ENCODE measurements around the gene MRPS22. TPM values are rescaled to one million over a fixed set of nuclear protein-coding genes. Genes with fewer than 3 reads are reported as not detected.

Gene MRPS22
- total and polyA plus RNA-seq, 2 of the 13 experiments (the other 11 are each of a cell fraction or from before 2014, with no cell fraction given): 52.7 to 113 TPM

DNA sequence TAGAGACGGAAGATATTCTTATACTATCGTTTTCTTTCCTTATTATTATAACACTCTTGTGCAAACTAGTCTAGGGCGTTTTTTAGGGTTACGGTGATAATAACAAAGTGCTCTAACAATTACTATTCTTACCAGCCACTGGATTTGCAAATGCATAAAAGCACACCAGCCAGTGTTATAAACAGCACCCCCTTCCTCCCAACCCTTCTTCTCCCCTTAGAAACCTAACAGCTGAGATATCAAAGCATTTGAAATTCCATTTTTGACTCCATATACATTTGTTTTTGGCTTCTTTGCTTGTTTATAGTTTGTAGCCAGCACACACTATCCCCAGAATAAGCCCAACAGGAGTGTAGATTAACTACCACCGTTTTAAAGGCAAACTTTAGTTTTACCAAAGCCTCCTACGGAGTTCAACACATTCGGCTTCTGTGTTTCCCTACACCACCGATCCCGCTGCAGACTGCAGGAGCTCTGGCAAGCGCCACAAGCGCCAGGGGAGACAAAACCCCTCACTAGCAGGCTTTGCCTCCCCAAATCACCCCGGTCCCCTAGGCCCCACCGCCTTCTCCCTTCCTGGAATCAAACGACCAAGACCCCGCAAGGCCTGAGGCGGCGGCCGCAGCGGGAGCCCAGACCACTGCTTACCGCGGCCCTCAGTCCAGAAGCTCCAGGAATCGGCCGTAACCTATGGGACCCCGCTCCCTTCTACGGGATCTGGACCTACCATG, 45.2 kb downstream of the MRPS22 start (continued):
- TF ChIP-seq, protein P1, sequence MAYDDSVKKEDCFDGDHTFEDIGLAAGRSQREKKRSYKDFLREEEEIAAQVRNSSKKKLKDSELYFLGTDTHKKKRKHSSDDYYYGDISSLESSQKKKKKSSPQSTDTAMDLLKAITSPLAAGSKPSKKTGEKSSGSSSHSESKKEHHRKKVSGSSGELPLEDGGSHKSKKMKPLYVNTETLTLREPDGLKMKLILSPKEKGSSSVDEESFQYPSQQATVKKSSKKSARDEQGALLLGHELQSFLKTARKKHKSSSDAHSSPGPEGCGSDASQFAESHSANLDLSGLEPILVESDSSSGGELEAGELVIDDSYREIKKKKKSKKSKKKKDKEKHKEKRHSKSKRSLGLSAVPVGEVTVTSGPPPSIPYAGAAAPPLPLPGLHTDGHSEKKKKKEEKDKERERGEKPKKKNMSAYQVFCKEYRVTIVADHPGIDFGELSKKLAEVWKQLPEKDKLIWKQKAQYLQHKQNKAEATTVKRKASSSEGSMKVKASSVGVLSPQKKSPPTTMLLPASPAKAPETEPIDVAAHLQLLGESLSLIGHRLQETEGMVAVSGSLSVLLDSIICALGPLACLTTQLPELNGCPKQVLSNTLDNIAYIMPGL (CRISPR knock-in tag; IDR thresholded peaks at IDR 0.05; ENCODE audit: borderline replicate concordance in 1 of 2, low read depth in 1 of 2): 0 out of 4 replicates have a peak, but pooled peaks of 1 of the 2 experiments have one; percentile 65
- TF ChIP-seq, protein P2, sequence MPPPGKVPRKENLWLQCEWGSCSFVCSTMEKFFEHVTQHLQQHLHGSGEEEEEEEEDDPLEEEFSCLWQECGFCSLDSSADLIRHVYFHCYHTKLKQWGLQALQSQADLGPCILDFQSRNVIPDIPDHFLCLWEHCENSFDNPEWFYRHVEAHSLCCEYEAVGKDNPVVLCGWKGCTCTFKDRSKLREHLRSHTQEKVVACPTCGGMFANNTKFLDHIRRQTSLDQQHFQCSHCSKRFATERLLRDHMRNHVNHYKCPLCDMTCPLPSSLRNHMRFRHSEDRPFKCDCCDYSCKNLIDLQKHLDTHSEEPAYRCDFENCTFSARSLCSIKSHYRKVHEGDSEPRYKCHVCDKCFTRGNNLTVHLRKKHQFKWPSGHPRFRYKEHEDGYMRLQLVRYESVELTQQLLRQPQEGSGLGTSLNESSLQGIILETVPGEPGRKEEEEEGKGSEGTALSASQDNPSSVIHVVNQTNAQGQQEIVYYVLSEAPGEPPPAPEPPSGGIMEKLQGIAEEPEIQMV (CRISPR knock-in tag; IDR thresholded peaks at IDR 0.05; ENCODE audit: low read depth): no peak
- TF ChIP-seq TARDBP (CRISPR knock-in tag; IDR thresholded peaks at IDR 0.05) (no peak), ZSCAN31 (CRISPR knock-in tag; IDR thresholded peaks at IDR 0.05; ENCODE audit: low read depth) (no peak), ZNF274 (CRISPR knock-in tag; IDR thresholded peaks at IDR 0.05) (no peak), ZNF496 (CRISPR knock-in tag; IDR thresholded peaks at IDR 0.05; ENCODE audit: insufficient replicate concordance) (no peak), ZNF891 (CRISPR knock-in tag; IDR thresholded peaks at IDR 0.05) (peak; percentile 91; the same call in 1 of the 2 replicates), ZNF468 (CRISPR knock-in tag; IDR thresholded peaks at IDR 0.05) (0 out of 2 replicates have a peak, but pooled peaks have one; percentile 27), ZNF232 (CRISPR knock-in tag; IDR thresholded peaks at IDR 0.05; ENCODE audit: borderline replicate concordance) (0 out of 2 replicates have a peak, but pooled peaks have one; percentile 21), ZNF225 (CRISPR knock-in tag; IDR thresholded peaks at IDR 0.05) (0 out of 2 replicates have a peak, but pooled peaks have one; percentile 15), ZNF775 (CRISPR knock-in tag; IDR thresholded peaks at IDR 0.05; ENCODE audit: borderline replicate concordance) (peak; percentile 88; the same call in 1 of the 2 replicates), ZNF335 (CRISPR knock-in tag; IDR thresholded peaks at IDR 0.05) (no peak), TCF7 (IDR thresholded peaks at IDR 0.05; ENCODE audit: low read depth) (no peak), EHMT2 (IDR thresholded peaks at IDR 0.05; ENCODE audit: borderline replicate concordance, low read depth, low read length) (no peak), MXD4 (CRISPR knock-in tag; IDR thresholded peaks at IDR 0.05) (0 out of 2 replicates have a peak, but pooled peaks have one; percentile 61), CBX5 (CRISPR knock-in tag; IDR thresholded peaks at IDR 0.05; ENCODE audit: borderline replicate concordance) (no peak), FOXJ3 (CRISPR knock-in tag; IDR thresholded peaks at IDR 0.05; ENCODE audit: borderline replicate concordance) (no peak), ZNF768 (CRISPR knock-in tag; IDR thresholded peaks at IDR 0.05) (peak; percentile 46; the same call in 1 of the 2 replicates), KDM4B (CRISPR knock-in tag; IDR thresholded peaks at IDR 0.05) (0 out of 2 replicates have a peak, but pooled peaks have one; percentile 42), ZNF230 (CRISPR knock-in tag; IDR thresholded peaks at IDR 0.05) (no peak; the same call in 1 of the 2 replicates)
- TF ChIP-seq, protein P3, sequence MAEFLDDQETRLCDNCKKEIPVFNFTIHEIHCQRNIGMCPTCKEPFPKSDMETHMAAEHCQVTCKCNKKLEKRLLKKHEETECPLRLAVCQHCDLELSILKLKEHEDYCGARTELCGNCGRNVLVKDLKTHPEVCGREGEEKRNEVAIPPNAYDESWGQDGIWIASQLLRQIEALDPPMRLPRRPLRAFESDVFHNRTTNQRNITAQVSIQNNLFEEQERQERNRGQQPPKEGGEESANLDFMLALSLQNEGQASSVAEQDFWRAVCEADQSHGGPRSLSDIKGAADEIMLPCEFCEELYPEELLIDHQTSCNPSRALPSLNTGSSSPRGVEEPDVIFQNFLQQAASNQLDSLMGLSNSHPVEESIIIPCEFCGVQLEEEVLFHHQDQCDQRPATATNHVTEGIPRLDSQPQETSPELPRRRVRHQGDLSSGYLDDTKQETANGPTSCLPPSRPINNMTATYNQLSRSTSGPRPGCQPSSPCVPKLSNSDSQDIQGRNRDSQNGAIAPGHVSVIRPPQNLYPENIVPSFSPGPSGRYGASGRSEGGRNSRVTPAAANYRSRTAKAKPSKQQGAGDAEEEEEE (CRISPR knock-in tag; IDR thresholded peaks at IDR 0.05; ENCODE audit: borderline replicate concordance): no peak
- TF ChIP-seq, protein P4, sequence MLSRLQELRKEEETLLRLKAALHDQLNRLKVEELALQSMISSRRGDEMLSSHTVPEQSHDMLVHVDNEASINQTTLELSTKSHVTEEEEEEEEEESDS (CRISPR knock-in tag; IDR thresholded peaks at IDR 0.05; ENCODE audit: borderline replicate concordance): 0 out of 2 replicates have a peak, but pooled peaks have one; percentile 39
- TF ChIP-seq, protein P5, sequence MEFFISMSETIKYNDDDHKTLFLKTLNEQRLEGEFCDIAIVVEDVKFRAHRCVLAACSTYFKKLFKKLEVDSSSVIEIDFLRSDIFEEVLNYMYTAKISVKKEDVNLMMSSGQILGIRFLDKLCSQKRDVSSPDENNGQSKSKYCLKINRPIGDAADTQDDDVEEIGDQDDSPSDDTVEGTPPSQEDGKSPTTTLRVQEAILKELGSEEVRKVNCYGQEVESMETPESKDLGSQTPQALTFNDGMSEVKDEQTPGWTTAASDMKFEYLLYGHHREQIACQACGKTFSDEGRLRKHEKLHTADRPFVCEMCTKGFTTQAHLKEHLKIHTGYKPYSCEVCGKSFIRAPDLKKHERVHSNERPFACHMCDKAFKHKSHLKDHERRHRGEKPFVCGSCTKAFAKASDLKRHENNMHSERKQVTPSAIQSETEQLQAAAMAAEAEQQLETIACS (CRISPR knock-in tag; IDR thresholded peaks at IDR 0.05): no peak

Measured in HepG2 (cell line).